GM12878 (cell line): ENCODE data around the gene NSL1. TPM values are rescaled to one million over a fixed set of nuclear protein-coding genes. Genes with fewer than 3 reads are reported as not detected.

Source experiments
- ATAC-seq: fragments of 200-7000 bp; cut with Tn5 transposase; 3 replicates; pipeline ENCODE4 v1.9.1; 2020; ENCODE audit warnings: mild to moderate bottlenecking, moderate library complexity
- BruUV-seq: library from RNA; stranded (reverse); fragments of 400-500 nt; replicated peaks from 2 replicates; lab custom pipeline; 2021; lab: Mats Ljungman, UMichigan
- CTCF ChIA-PET: fragments of 300-600 bp; sonication (Branson Sonifier 250); formaldehyde crosslinking; extraction: SDS; loops from one replicate; lab custom pipeline; 2021; ENCODE audit warnings: inconsistent platforms; lab: Yijun Ruan, JAX
- POLR2A ChIA-PET: fragments of 350-600 bp; formaldehyde crosslinking; extraction: SDS; loops from one replicate; lab custom pipeline; 2021; ENCODE audit warnings: inconsistent platforms; lab: Charles Lee
- RAD21 ChIA-PET: fragments of 300-600 bp; sonication (Branson Sonifier 250); formaldehyde crosslinking; loops from one replicate; lab custom pipeline; 2023; ENCODE audit warnings: antibody characterized with exemption; ENCODE audit not compliant: unreplicated experiment; lab: Charles Lee
- SMC1A ChIA-PET: fragments of 300-600 bp; sonication (Branson Sonifier 250); formaldehyde crosslinking; loops from one replicate; lab custom pipeline; 2023; ENCODE audit not compliant: unreplicated experiment, uncharacterized antibody; lab: Charles Lee
- DNase-seq: peaks from one replicate; pipeline ENCODE4 v3.0.0-alpha.2; 2011; ENCODE audit warnings: low read depth, low spot score
- FAIRE-seq: peaks from 3 replicates; lab custom pipeline; 2011; peaks lifted over from hg19 to GRCh38; lab: Jason Lieb, UNC
- H2AFZ ChIP-seq: 2 replicates; pipeline ENCODE4 v1.6.0; 2011; ENCODE audit warnings: low read depth, low read length, control low read depth; ENCODE audit not compliant: control insufficient read depth
- H3K27ac ChIP-seq: 2 replicates; pipeline ENCODE4 v1.5.1; 2011; ENCODE audit warnings: control low read depth; ENCODE audit not compliant: control insufficient read depth, insufficient read depth
- H3K27me3 ChIP-seq, 2 experiments: replicated peaks in 1 of 2; 2 replicates each; pipeline versions ENCODE4 v1.6.0 to v1.6.1; 2011; ENCODE audit warnings: low read length in 1 of 2; ENCODE audit not compliant: control insufficient read depth in 2 of 2, insufficient read depth in 2 of 2
- H3K36me3 ChIP-seq, 2 experiments: 2 replicates each; pipeline ENCODE4 v1.5.1; 2011; ENCODE audit warnings: low read length in 1 of 2; ENCODE audit not compliant: control insufficient read depth in 2 of 2, insufficient read depth in 2 of 2
- H3K4me1 ChIP-seq: 2 replicates; pipeline ENCODE4 v1.6.1; 2011; ENCODE audit warnings: mild to moderate bottlenecking, low read length, moderate library complexity, mixed read lengths; ENCODE audit not compliant: control insufficient read depth, insufficient read depth
- H3K4me2 ChIP-seq: 2 replicates; pipeline ENCODE4 v1.6.0; 2011; ENCODE audit warnings: control low read depth; ENCODE audit not compliant: control insufficient read depth, insufficient read depth
- H3K4me3 ChIP-seq: fragments of 200-600 bp; sonication (generic); 2 replicates; pipeline ENCODE4 v1.5.1; 2016
- H3K79me2 ChIP-seq: 2 replicates; pipeline ENCODE4 v1.6.0; 2011; ENCODE audit warnings: low read length; ENCODE audit not compliant: control insufficient read depth, insufficient read depth
- H3K9ac ChIP-seq: 2 replicates; pipeline ENCODE4 v1.8.0; 2011; ENCODE audit warnings: low read length, control low read depth, mixed read lengths; ENCODE audit not compliant: control insufficient read depth, insufficient read depth
- H3K9me3 ChIP-seq: replicated peaks from 3 replicates; pipeline ENCODE4 v1.5.1; 2011; ENCODE audit warnings: mild to moderate bottlenecking, low read length; ENCODE audit not compliant: control insufficient read depth, insufficient read depth
- H4K20me1 ChIP-seq: 2 replicates; pipeline ENCODE4 v1.6.0; 2011; ENCODE audit not compliant: control insufficient read depth, insufficient read depth
- BCL3 ChIP-seq: IDR thresholded peaks from 2 replicates; pipeline ENCODE4 v1.6.1; 2011; ENCODE audit warnings: borderline replicate concordance, low read depth, mild to moderate bottlenecking, moderate library complexity, low read length; ENCODE audit not compliant: insufficient read depth, poor library complexity, severe bottlenecking
- CREB1 ChIP-seq: IDR thresholded peaks from 2 replicates; pipeline ENCODE4 v1.6.1; 2012; ENCODE audit warnings: low read depth, mild to moderate bottlenecking, inconsistent platforms
- ESRRA ChIP-seq: IDR thresholded peaks from 2 replicates; pipeline ENCODE4 v1.6.1; 2012; ENCODE audit warnings: mild to moderate bottlenecking, low read length, improper control_type of control experiment
- GABPA ChIP-seq: IDR thresholded peaks from 2 replicates; pipeline ENCODE4 v1.6.1; 2014; ENCODE audit warnings: antibody characterized with exemption, low read depth, mild to moderate bottlenecking, inconsistent platforms
- HDGF ChIP-seq: fragments of 450-650 bp; IDR thresholded peaks from 2 replicates; pipeline ENCODE4 v1.6.1; 2016; ENCODE audit warnings: antibody characterized with exemption
- MXI1 ChIP-seq: fragments of 150-350 bp; IDR thresholded peaks from 2 replicates; pipeline ENCODE4 v1.6.1; 2011; ENCODE audit warnings: low read depth, mild to moderate bottlenecking, inconsistent platforms, low read length, improper control_type of control experiment
- MYC ChIP-seq: IDR thresholded peaks from 2 replicates; pipeline ENCODE4 v1.6.1; 2011; ENCODE audit warnings: mild to moderate bottlenecking, low read length, moderate library complexity, inconsistent platforms; ENCODE audit not compliant: insufficient read depth, insufficient replicate concordance, insufficient read length, severe bottlenecking
- RAD21 ChIP-seq: IDR thresholded peaks from 2 replicates; pipeline ENCODE4 v1.6.1; 2011; ENCODE audit warnings: mild to moderate bottlenecking, low read depth, low read length, moderate library complexity; ENCODE audit not compliant: insufficient read depth
- STAT1 ChIP-seq: fragments of 450-650 bp; conservative IDR thresholded peaks from 2 replicates; pipeline ENCODE4 v1.6.1; 2014; ENCODE audit warnings: antibody characterized with exemption, mild to moderate bottlenecking
- TCF3 ChIP-seq: IDR thresholded peaks from 2 replicates; pipeline ENCODE4 v1.6.1; 2012; ENCODE audit warnings: low read depth, mild to moderate bottlenecking, low read length, borderline replicate concordance; ENCODE audit not compliant: insufficient read depth
- USF1 ChIP-seq: IDR thresholded peaks from 2 replicates; pipeline ENCODE4 v1.6.1; 2011; ENCODE audit warnings: borderline replicate concordance, low read depth, mild to moderate bottlenecking, moderate library complexity, mixed read lengths, low read length; ENCODE audit not compliant: insufficient read depth; ENCODE audit errors: extremely low read length
- WRNIP1 ChIP-seq: IDR thresholded peaks from 2 replicates; pipeline ENCODE4 v1.6.1; 2011; ENCODE audit warnings: low read depth, low read length, improper control_type of control experiment, borderline replicate concordance
- ZNF592 ChIP-seq: fragments of 450-650 bp; IDR thresholded peaks from 2 replicates; pipeline ENCODE4 v1.6.1; 2017; ENCODE audit warnings: mild to moderate bottlenecking, moderate library complexity
- WGBS: methylation state at CpG from one replicate; pipeline ENCODE4 v1.1.6; 2016; ENCODE audit warnings: low lambda C conversion rate; ENCODE audit not compliant: insufficient replicate concordance, insufficient coverage; ENCODE audit errors: missing lambda C conversion rate; 5-methylcytosine and 5-hydroxymethylcytosine counted together
- in situ Hi-C: fragments of 300-500 bp; cut with MboI; formaldehyde crosslinking; loops from 9 replicates; pipeline ENCODE4 v1.14.3; 2018; ENCODE audit warnings: mixed read lengths
- intact Hi-C: fragments of 100-400 bp; cut with micrococcal nuclease; formaldehyde crosslinking; loops from one replicate; pipeline ENCODE4 v1.14.2; 2022; ENCODE audit not compliant: unreplicated experiment
- polyA plus RNA-seq, 11 experiments: library from polyadenylated mRNA; depleted of rRNA in 4 of 11; unstranded in 6 of 11; stranded (reverse) in 5 of 11; fragments of >200 nt; fragmentation: Nextera tagmentation in 4 of 11; fragmentation: Illumina TruSeq in 1 of 11; extraction: Ambion mirVana in 4 of 11; extraction: Trizol in 1 of 11; gene quantifications; 1 replicate in 1 of 11; 2 replicates in 10 of 11; pipeline versions ENCODE4 v1.2.1 to v1.2.3, GENCODE V29; 2011 to 2016; ENCODE audit warnings: inconsistent platforms in 2 of 11, missing spikeins in 2 of 11, low read depth in 1 of 11
- total RNA-seq, 4 experiments: library from RNA; depleted of rRNA in 3 of 4; stranded (reverse); fragments of >200 nt in 3 of 4; fragmentation: Illumina TruSeq in 1 of 4; extraction: Trizol in 1 of 4; gene quantifications; 2 replicates each; pipeline versions ENCODE4 v1.2.1 to v1.2.3, GENCODE V29; 2013 to 2021

The NSL1 gene
- total and polyA plus RNA-seq, 10 of the 15 experiments (the other 5 are each of a cell fraction or from before 2014, with no cell fraction given), result 36.7 to 74.2 (median 46.4) TPM

DNA sequence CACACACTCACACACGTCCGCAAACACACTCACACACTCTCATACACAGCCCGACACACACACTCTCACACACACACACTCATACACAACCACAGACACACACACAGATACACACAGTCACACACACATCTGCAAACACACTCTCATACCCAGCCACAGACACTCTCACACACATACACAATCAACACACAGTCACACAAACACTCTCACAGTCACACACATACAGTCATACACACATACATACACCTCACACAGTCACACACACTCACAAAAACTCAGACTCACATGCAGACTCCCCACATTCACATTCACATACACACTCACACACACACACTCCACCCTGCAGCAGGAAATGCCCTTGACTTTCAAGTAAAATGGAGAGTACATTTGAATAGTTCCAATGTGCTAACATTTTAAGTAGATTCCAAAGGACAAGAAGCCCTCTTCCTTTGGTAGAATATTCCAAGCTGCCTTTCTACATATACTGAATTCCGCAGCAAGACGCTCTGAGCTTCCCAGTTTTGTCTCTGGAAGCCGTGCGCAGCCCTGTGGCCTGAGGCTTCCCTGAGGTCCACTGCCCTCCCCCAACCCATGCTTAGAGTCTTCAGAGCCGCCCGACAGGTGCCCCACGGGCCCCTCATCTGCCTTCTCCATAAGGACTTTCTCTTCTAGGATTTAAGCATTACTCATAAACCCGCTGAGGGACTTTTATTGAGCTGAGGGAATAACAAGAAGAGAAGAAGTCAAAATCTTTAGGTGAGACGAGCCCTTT lies 101.6 kb downstream of the NSL1 start:
- SMC1A ChIA-PET, result interaction anchor here (1.0 to 3.2 kb wide), 5 partner anchors 8 to 291 kb away, joined by 3 to 17 read pairs (median 6); no protein-coding TSS in a partner anchor
- Histone ChIP-seq H4K20me1 (no peaks in the 10 kb centered on the region), H3K79me2 (no peaks in the 10 kb centered on the region), H2AFZ (no peak overlapping the region), H3K4me1 (peaks cover 10% of the 10 kb centered on the region), H3K9me3 (no peaks in the 10 kb centered on the region), H3K36me3 (no peaks in the 10 kb centered on the region; a peak in 1 of 4 replicates), H3K9ac (no peak overlapping the region), H3K4me2 (no peak overlapping the region), H3K27me3 (no peaks in the 10 kb centered on the region), H3K27ac (no peak overlapping the region), H3K4me3 (no peak overlapping the region)
- DNase-seq (no peak), FAIRE-seq (no peak), ATAC-seq (no peak)
- intact Hi-C loops, result no loop called here
- no TSS peak for BruUV-seq
- CTCF ChIA-PET, result interaction anchor here (0.7 to 4.7 kb wide), 7 partner anchors 8 to 300 kb away, joined by 3 to 16 read pairs (median 5); no protein-coding TSS in a partner anchor
- POLR2A ChIA-PET, result interaction anchor here (1.3 to 1.8 kb wide), 3 partner anchors 12 to 102 kb away, joined by 4 to 8 read pairs (median 7); partner anchors contain the start of genes ATF3, NSL1 and TATDN3
- 93% methylated on average over 11 of the region's 12 CpGs for WGBS
- in situ Hi-C loops, result no loop called here
- TF ChIP-seq HDGF (peak; percentile 87), MXI1 (no peak), CREB1 (no peak), ZNF592 (no peak), MYC (no peak), BCL3 (peak; percentile 85), GABPA (no peak), RAD21 (no peak), STAT1 (no peak), TCF3 (0 out of 2 replicates have a peak, but pooled peaks have one; percentile 29), WRNIP1 (no peak), ESRRA (no peak), USF1 (no peak)
- RAD21 ChIA-PET, result interaction anchor here (0.7 to 2.0 kb wide), 6 partner anchors 7 to 213 kb away, joined by 3 to 9 read pairs (median 6); no protein-coding TSS in a partner anchor
